ENCODE data around the gene RBM7.

Gene RBM7

GRCh38 chr11:114416441-114416961 is 16.0 kb downstream of the RBM7 start:
- H3K4me3 Mint-ChIP-seq = no peak overlapping the region
- no peaks in the 10 kb centered on the region for H3K4me1 Mint-ChIP-seq
- no peaks in the 10 kb centered on the region for H3K27me3 Mint-ChIP-seq
- H3K36me3 Mint-ChIP-seq (ENCODE audit: low read depth) = peaks cover 4% of the 10 kb centered on the region
- DNase-seq (no peak), ATAC-seq (no peak)
- no peaks in the 10 kb centered on the region for H3K9me3 Mint-ChIP-seq
- H3K27ac Mint-ChIP-seq = no peak overlapping the region

DNA sequence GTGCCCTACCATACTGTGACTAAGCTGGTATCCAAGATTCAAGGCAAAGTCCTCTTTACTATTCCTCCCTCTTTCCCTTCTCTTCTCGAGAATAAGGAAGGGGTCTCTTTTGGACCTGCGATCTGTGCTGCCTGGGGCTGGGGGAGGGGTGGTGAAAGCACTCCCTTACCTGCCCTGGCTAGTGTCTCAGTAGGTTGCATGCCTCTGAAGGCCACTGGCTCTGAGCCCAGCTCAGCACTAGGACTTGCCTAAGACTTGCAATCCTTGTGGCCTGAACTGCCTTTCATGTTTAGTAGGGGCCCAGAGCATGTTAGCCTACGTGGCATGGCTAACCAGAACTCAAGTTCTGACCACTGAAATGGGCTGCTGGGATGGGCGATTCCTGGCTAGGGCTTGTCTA is 25.8 kb downstream of the RBM7 start:
- no peak overlapping the region for H3K4me3 Mint-ChIP-seq
- no peak overlapping the region for H3K27ac Mint-ChIP-seq
- no peaks in the 10 kb centered on the region for H3K27me3 Mint-ChIP-seq
- H3K9me3 Mint-ChIP-seq = peaks cover 11% of the 10 kb centered on the region
- DNase-seq (no peak), ATAC-seq (no peak)
- no peaks in the 10 kb centered on the region for H3K4me1 Mint-ChIP-seq
- peaks cover 5% of the 10 kb centered on the region for H3K36me3 Mint-ChIP-seq (ENCODE audit: low read depth)

GRCh38 chr11:114430290-114430689 is 29.8 kb downstream of the RBM7 start:
- H3K4me1 Mint-ChIP-seq = no peaks in the 10 kb centered on the region
- DNase-seq = no peak
- no peaks in the 10 kb centered on the region for H3K36me3 Mint-ChIP-seq (ENCODE audit: low read depth)
- no peak overlapping the region for H3K27ac Mint-ChIP-seq
- no peak for ATAC-seq
- peaks cover 3% of the 10 kb centered on the region for H3K9me3 Mint-ChIP-seq
- H3K4me3 Mint-ChIP-seq = no peak overlapping the region
- H3K27me3 Mint-ChIP-seq = peaks cover 3% of the 10 kb centered on the region

- H3K9me3 Mint-ChIP-seq = peaks cover 3% of the 10 kb centered on the region
- DNase-seq (no peak), ATAC-seq (no peak)
- no peak overlapping the region for H3K27ac Mint-ChIP-seq
- H3K36me3 Mint-ChIP-seq (ENCODE audit: low read depth) = peaks cover 2% of the 10 kb centered on the region
- H3K27me3 Mint-ChIP-seq = peaks cover 3% of the 10 kb centered on the region
- no peak overlapping the region for H3K4me3 Mint-ChIP-seq
- H3K4me1 Mint-ChIP-seq = no peaks in the 10 kb centered on the region
Observed at GRCh38 chr11:114432893-114433292, 32.4 kb downstream of the RBM7 start.

GRCh38 chr11:114433376-114433775 is 32.9 kb downstream of the RBM7 start:
- Mint-ChIP-seq H3K27me3 (peaks cover 3% of the 10 kb centered on the region), H3K27ac (no peak overlapping the region), H3K4me1 (no peaks in the 10 kb centered on the region), H3K9me3 (peaks cover 3% of the 10 kb centered on the region), H3K36me3 (ENCODE audit: low read depth) (peaks cover 2% of the 10 kb centered on the region), H3K4me3 (no peak overlapping the region)
- no peak for ATAC-seq
- DNase-seq = no peak

DNA sequence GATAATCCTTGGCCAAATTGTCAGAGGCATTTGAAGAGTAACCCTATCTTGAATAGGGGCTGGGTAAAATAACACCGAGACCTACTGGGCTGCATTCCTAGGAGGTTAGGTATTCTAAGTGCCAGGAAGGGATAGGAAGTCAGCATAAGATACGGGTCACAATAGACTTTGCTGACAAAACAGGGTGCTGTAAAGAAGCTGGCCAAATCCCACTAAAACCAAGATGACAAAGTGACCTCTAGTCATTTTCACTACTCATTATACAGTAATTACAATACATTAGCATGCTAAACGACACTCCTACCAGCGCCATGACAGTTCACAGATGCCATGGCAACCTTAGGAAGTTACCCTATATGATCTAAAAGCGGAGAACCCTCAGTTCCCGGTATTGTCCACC is 37.8 kb downstream of the RBM7 start:
- Mint-ChIP-seq H3K27ac (no peak overlapping the region), H3K4me3 (no peak overlapping the region), H3K36me3 (ENCODE audit: low read depth) (peaks cover 21% of the 10 kb centered on the region), H3K27me3 (peaks cover 3% of the 10 kb centered on the region), H3K4me1 (peaks cover 30% of the 10 kb centered on the region), H3K9me3 (peaks cover 3% of the 10 kb centered on the region)
- ATAC-seq = no peak
- no peak for DNase-seq

DNA sequence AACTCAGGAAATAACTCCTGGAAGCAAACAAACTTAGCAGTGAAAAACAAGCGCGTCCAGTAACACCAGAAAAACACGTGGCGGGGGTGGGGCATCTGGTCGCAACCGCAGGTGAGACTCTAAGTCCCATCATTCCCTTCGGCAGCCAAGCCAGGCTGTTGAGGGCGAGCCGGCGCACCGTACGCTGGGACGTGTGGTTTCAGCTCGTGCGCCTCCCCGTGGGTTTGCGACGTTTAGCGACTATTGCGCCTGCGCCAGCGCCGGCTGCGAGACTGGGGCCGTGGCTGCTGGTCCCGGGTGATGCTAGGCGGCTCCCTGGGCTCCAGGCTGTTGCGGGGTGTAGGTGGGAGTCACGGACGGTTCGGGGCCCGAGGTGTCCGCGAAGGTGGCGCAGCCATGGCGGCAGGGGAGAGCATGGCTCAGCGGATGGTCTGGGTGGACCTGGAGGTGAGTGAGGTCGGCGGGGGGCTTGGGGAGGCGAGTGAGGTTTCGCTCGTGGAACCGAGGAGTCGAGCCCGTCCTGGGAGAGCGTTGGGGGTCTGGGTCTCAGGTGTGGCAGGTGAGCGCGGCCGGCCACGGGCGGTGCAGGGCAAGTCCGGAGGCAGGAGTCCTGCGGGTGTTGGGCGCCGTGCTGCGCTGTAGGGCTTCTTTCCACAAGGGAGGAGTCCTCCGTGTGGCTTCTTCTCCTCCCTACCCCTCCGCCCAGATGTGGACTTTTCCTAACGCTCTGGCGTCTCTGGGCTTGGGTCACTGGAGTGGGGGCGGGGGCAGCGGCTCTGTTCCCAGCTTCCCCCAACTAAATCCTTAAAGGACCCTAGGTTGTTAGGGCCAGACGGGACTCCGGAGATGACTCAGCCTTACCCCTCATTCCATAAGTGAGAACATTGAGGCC is 39.0 kb downstream of the RBM7 start, which contains the start of gene REXO2:
Gene REXO2 (plus strand): TSS at position 239 of the 892 bp plus-strand sequence. CDS start 62 bp downstream, at position 301.
- Mint-ChIP-seq H3K4me1 (peaks cover 30% of the 10 kb centered on the region), H3K4me3 (peak within 1 kb of the TSS; percentile 90), H3K9me3 (no peaks in the 10 kb centered on the region), H3K36me3 (ENCODE audit: low read depth) (peaks cover 28% of the 10 kb centered on the region), H3K27ac (peak within 1 kb of the TSS; percentile 96), H3K27me3 (peaks cover 3% of the 10 kb centered on the region)
- DNase-seq = peak; percentile 92
- ATAC-seq = peak; percentile 96

GRCh38 chr11:114440121-114440860 is 39.8 kb downstream of the RBM7 start:
- DNase-seq (no peak), ATAC-seq (peak; percentile 2)
- H3K4me3 Mint-ChIP-seq = peak overlapping the region; percentile 90
- peaks cover 30% of the 10 kb centered on the region for H3K4me1 Mint-ChIP-seq
- no peaks in the 10 kb centered on the region for H3K9me3 Mint-ChIP-seq
- H3K27ac Mint-ChIP-seq = peak overlapping the region; percentile 96
- peaks cover under 1% of the 10 kb centered on the region for H3K27me3 Mint-ChIP-seq
- peaks cover 35% of the 10 kb centered on the region for H3K36me3 Mint-ChIP-seq (ENCODE audit: low read depth)

DNA sequence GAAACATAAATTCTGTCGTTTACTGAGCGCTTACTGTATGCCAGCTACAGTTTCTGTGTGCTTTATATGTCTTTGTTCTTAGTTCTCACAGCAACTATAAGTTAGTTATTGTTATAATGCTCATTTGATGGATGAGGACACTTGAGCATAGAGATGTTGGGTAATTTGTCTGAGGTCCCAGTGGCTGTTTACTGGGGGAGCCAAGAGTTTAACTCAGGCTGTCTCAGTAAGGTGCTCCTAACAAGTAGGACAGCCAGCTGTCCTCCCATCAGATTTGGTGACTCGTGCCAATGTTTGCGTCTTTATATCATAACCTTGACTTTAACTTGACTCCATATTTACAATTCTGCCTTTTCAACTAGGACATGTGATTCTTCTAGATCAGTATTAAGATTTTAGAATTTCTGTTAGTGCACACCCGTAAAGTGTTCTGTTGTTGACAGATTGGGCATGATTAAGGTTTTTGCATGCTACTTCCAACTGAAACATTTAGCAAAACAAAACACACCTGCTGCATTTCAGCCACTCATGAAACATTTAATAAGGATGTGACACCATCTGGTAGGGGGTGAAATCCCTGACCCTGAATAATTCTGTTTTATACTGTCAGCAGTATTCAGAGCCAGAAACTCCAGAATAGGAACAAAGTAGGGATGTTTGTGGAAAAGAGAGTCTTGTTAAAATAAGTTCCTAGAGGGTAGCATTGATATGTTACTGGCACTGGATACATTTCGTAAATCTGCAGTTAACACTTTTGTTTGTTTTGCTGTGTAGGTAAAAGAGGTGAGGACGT is 40.7 kb downstream of the RBM7 start:
- Mint-ChIP-seq H3K4me3 (peak overlapping the region; percentile 61), H3K36me3 (ENCODE audit: low read depth) (peaks cover 39% of the 10 kb centered on the region), H3K27ac (peak overlapping the region; percentile 30), H3K27me3 (no peaks in the 10 kb centered on the region), H3K9me3 (no peaks in the 10 kb centered on the region), H3K4me1 (peaks cover 30% of the 10 kb centered on the region)
- ATAC-seq (no peak), DNase-seq (no peak)

DNA sequence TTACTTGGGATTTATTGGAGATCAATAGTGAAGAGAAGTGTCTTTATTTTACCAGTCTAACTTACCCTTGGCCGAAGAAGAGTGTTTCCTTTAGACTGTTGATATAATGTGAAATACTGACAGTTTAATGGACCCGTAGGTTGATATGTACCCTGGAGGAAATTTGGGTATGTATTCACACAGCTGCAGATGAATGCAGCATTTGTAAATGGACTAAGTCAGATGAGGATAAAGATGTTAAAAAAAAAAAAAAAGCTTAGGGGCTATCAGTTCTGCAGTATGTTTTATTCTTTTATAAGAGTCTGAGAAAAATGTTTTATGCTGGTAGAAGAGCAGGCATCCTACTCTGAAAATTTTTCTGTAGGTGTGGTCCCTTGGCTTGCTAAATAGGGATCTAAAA is 41.5 kb downstream of the RBM7 start:
- no peak overlapping the region for H3K4me3 Mint-ChIP-seq
- H3K4me1 Mint-ChIP-seq = peaks cover 30% of the 10 kb centered on the region
- peaks cover 44% of the 10 kb centered on the region for H3K36me3 Mint-ChIP-seq (ENCODE audit: low read depth)
- DNase-seq (no peak), ATAC-seq (no peak)
- no peaks in the 10 kb centered on the region for H3K27me3 Mint-ChIP-seq
- no peaks in the 10 kb centered on the region for H3K9me3 Mint-ChIP-seq
- no peak overlapping the region for H3K27ac Mint-ChIP-seq

DNA sequence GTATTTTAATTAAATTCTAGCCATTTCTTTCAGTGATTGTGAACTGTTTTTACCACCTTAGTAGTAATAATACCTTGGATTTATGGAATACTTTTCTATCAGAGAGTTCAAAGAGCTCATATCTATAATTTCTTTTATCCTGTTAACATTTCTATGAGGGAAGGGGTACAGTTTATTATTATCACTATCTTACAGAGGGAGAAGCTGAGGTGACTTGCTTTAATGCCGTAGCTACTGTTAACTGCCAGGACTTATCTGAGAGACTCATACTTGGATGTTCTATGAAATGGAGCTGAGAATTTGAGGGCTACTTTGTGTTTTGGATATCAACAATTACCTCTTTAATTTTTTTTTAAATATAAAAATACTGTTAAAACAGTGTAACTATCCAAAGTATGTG is 42.1 kb downstream of the RBM7 start:
- Mint-ChIP-seq H3K4me1 (peaks cover 30% of the 10 kb centered on the region), H3K27ac (no peak overlapping the region), H3K4me3 (no peak overlapping the region), H3K36me3 (ENCODE audit: low read depth) (peaks cover 49% of the 10 kb centered on the region), H3K27me3 (no peaks in the 10 kb centered on the region), H3K9me3 (no peaks in the 10 kb centered on the region)
- DNase-seq (no peak), ATAC-seq (no peak)

DNA sequence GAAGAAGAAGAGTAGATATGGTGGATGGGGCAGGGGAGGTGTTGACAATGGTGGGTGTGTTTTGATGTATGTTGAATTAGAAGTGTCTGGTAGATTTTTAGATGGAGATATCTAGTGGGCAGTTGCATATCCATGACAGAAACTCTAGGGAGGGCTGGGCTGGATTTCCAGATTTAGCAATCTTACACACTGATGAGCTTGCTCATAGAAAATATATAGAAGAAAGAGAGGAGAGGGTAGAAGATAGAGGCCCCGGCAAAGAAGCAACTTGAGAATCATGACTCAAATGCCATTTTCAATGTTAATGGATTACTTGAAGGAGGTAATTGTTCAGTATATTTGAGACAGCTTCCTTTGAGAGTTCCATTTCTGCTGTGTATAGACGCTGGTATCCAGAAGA is 47.0 kb downstream of the RBM7 start:
- Mint-ChIP-seq H3K27me3 (no peaks in the 10 kb centered on the region), H3K27ac (no peak overlapping the region)

DNA sequence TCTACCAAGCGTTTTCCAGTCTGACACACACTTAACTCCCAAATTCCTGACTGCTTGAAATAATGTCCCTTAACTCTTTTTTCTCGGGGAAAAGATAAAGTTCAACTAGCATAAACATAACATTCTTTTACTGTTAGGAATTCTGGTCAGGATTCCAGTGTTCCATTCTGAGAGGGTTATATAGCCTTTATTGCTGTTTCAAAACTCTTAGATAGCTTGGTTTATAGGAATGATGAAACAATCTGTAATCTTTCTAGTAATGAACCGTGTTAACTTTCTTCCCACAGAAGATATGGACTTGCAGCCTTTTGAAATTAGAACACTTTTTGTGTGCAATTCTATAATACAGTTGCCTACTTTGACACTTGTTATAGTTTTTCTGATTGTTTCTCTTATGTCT is 47.4 kb downstream of the RBM7 start:
- Mint-ChIP-seq H3K4me3 (no peak overlapping the region), H3K36me3 (ENCODE audit: low read depth) (peaks cover 48% of the 10 kb centered on the region), H3K27me3 (no peaks in the 10 kb centered on the region), H3K9me3 (no peaks in the 10 kb centered on the region), H3K4me1 (no peaks in the 10 kb centered on the region), H3K27ac (no peak overlapping the region)
- DNase-seq (no peak), ATAC-seq (no peak)

More for the DNA sequence above, 47.0 kb downstream of the RBM7 start:
- no peaks in the 10 kb centered on the region for H3K9me3 Mint-ChIP-seq
- no peak for DNase-seq
- no peaks in the 10 kb centered on the region for H3K4me1 Mint-ChIP-seq
- ATAC-seq = no peak
- H3K4me3 Mint-ChIP-seq = no peak overlapping the region
- H3K36me3 Mint-ChIP-seq (ENCODE audit: low read depth) = peaks cover 49% of the 10 kb centered on the region

DNA sequence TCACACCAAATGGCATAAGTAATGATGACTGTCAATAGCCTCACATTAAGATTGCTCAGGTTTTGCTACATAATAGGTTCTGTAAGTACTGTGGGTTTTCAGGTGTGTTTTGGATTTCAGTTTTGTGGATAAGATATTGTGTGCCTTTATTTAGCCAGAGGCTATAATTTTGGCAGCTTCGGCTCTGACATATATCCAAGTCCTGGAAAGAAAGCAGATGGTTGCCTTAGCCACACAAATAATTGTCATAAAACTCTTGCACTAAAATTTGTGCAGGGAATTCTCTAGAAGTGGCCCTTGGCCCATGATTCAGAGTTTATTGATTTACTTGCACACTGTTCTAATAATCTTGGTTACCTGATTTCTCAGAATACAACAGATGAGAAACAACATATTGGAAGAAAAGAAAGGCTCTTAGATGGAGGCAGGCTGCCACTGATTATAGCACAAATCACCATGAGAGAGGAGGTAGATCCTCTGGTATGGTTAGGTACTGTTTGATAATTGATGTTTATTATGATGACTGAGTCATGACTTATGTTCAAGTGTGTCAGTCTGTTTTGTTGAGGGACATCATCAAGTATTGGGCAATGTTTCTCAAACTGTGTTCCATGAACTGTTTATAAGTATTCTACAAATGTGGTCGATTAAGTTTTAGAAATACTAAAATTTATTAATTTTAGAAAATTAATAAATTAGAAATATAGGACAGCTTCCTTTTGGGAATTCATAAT is 48.5 kb downstream of the RBM7 start:
- DNase-seq (no peak), ATAC-seq (no peak)
- no peak overlapping the region for H3K4me3 Mint-ChIP-seq
- no peaks in the 10 kb centered on the region for H3K4me1 Mint-ChIP-seq
- peaks cover 42% of the 10 kb centered on the region for H3K36me3 Mint-ChIP-seq (ENCODE audit: low read depth)
- H3K27ac Mint-ChIP-seq = no peak overlapping the region
- H3K27me3 Mint-ChIP-seq = no peaks in the 10 kb centered on the region
- H3K9me3 Mint-ChIP-seq = no peaks in the 10 kb centered on the region

All from activated naive CD8-positive, alpha-beta T cell treated with anti-CD3 and anti-CD28 coated beads, Interleukin-2, amount 50 U/mL, for 24 hours (primary cell).